GM12878 (cell line): Measurements from ENCODE around the gene NTMT2. TPM values are rescaled to one million over a fixed set of nuclear protein-coding genes. Genes with fewer than 3 reads are reported as not detected.

Experiments used
- ESRRA ChIP-seq: IDR thresholded peaks from 2 replicates; pipeline ENCODE4 v1.6.1; 2012; ENCODE audit warnings: mild to moderate bottlenecking, low read length, improper control_type of control experiment
- EZH2 ChIP-seq: IDR thresholded peaks from 2 replicates; pipeline ENCODE4 v1.6.1; 2012; ENCODE audit warnings: low read depth, mild to moderate bottlenecking, control low read depth, inconsistent platforms, low read length, borderline replicate concordance; ENCODE audit not compliant: control insufficient read depth
- FOS ChIP-seq: IDR thresholded peaks from 3 replicates; pipeline ENCODE4 v1.6.1; 2011; ENCODE audit warnings: borderline replicate concordance; ENCODE audit not compliant: insufficient read length; ENCODE audit errors: extremely low read depth
- HCFC1 ChIP-seq: fragments of 150-350 bp; IDR thresholded peaks from 2 replicates; pipeline ENCODE4 v1.6.1; 2014; ENCODE audit warnings: low read length
- KAT2A ChIP-seq: conservative IDR thresholded peaks from 2 replicates; pipeline ENCODE4 v1.6.1; 2011; ENCODE audit warnings: low read depth, low read length; ENCODE audit not compliant: control insufficient read depth
- NFIC ChIP-seq: IDR thresholded peaks from 2 replicates; pipeline ENCODE4 v1.6.1; 2012; ENCODE audit warnings: low read depth, mild to moderate bottlenecking, inconsistent platforms, low read length, moderate library complexity
- NR2C1 ChIP-seq: fragments of 450-650 bp; IDR thresholded peaks from 2 replicates; pipeline ENCODE4 v1.6.1; 2017; ENCODE audit warnings: antibody characterized with exemption, mild to moderate bottlenecking, moderate library complexity
- PKNOX1 ChIP-seq: fragments of 450-650 bp; IDR thresholded peaks from 2 replicates; pipeline ENCODE4 v1.6.1; 2016; ENCODE audit warnings: mild to moderate bottlenecking
- PML ChIP-seq: IDR thresholded peaks from 2 replicates; pipeline ENCODE4 v1.6.1; 2012; ENCODE audit warnings: low read length, inconsistent platforms
- POLR2AphosphoS2 ChIP-seq: IDR thresholded peaks from 2 replicates; pipeline ENCODE4 v1.6.1; 2011; ENCODE audit warnings: low read depth, mild to moderate bottlenecking, low read length, improper control_type of control experiment, moderate library complexity
- POU2F2 ChIP-seq: IDR thresholded peaks from 3 replicates; pipeline ENCODE4 v1.6.1; 2011; ENCODE audit warnings: low read depth, mild to moderate bottlenecking, low read length, borderline replicate concordance
- RB1 ChIP-seq: fragments of 450-650 bp; formaldehyde crosslinking; IDR thresholded peaks from 2 replicates; pipeline ENCODE4 v1.6.1; 2017; ENCODE audit warnings: mild to moderate bottlenecking, borderline replicate concordance
- RFX5 ChIP-seq: IDR thresholded peaks from 2 replicates; pipeline ENCODE4 v1.6.1; 2011; ENCODE audit warnings: low read depth, low read length, improper control_type of control experiment
- SKIL ChIP-seq: fragments of 450-650 bp; IDR thresholded peaks from 2 replicates; pipeline ENCODE4 v1.6.1; 2017; ENCODE audit warnings: mild to moderate bottlenecking, low read depth, inconsistent platforms; ENCODE audit not compliant: poor library complexity, severe bottlenecking
- SMC3 ChIP-seq: IDR thresholded peaks from 2 replicates; pipeline ENCODE4 v1.6.1; 2011; ENCODE audit warnings: low read length, improper control_type of control experiment, borderline replicate concordance
- STAT1 ChIP-seq: fragments of 450-650 bp; conservative IDR thresholded peaks from 2 replicates; pipeline ENCODE4 v1.6.1; 2014; ENCODE audit warnings: antibody characterized with exemption, mild to moderate bottlenecking
- STAT3 ChIP-seq: IDR thresholded peaks from 2 replicates; pipeline ENCODE4 v1.6.1; 2011; ENCODE audit warnings: low read depth, low read length, improper control_type of control experiment
- ZBTB11 ChIP-seq: fragments of 450-650 bp; formaldehyde crosslinking; IDR thresholded peaks from 2 replicates; pipeline ENCODE4 v1.5.0; 2022; ENCODE audit warnings: mild to moderate bottlenecking, missing genetic modification characterization
- polyA plus RNA-seq, 11 experiments: library from polyadenylated mRNA; depleted of rRNA in 4 of 11; unstranded in 6 of 11; stranded (reverse) in 5 of 11; fragments of >200 nt; fragmentation: Nextera tagmentation in 4 of 11; fragmentation: Illumina TruSeq in 1 of 11; extraction: Ambion mirVana in 4 of 11; extraction: Trizol in 1 of 11; gene quantifications; 1 replicate in 1 of 11; 2 replicates in 10 of 11; pipeline versions ENCODE4 v1.2.1 to v1.2.3, GENCODE V29; 2011 to 2016; ENCODE audit warnings: inconsistent platforms in 2 of 11, missing spikeins in 2 of 11, low read depth in 1 of 11
- total RNA-seq, 4 experiments: library from RNA; depleted of rRNA in 3 of 4; stranded (reverse); fragments of >200 nt in 3 of 4; fragmentation: Illumina TruSeq in 1 of 4; extraction: Trizol in 1 of 4; gene quantifications; 2 replicates each; pipeline versions ENCODE4 v1.2.1 to v1.2.3, GENCODE V29; 2013 to 2021
- TF ChIP-seq, protein P1 (sequence below): fragments of 150-350 bp; IDR thresholded peaks from 2 replicates; pipeline ENCODE4 v1.6.1; 2014; ENCODE audit warnings: mild to moderate bottlenecking, low read depth, low read length
- TF ChIP-seq, protein P2 (sequence below): fragments of 450-650 bp; IDR thresholded peaks from 2 replicates; pipeline ENCODE4 v1.6.1; 2017; ENCODE audit warnings: low read depth, mild to moderate bottlenecking, moderate library complexity

The NTMT2 gene
- total and polyA plus RNA-seq, 10 of the 15 experiments (the other 5 are each of a cell fraction or from before 2014, with no cell fraction given): not detected

GRCh38 chr1:170214117-170215032 lies 68.6 kb downstream of the NTMT2 start (continued):
- TF ChIP-seq ZBTB11 (CRISPR knock-in tag) (no peak), PKNOX1 (peak; percentile 22; the same call in 1 of the 2 replicates), POLR2AphosphoS2 (no peak), SMC3 (no peak), FOS (no peak), HCFC1 (no peak), RB1 (peak; percentile 28; the same call in 1 of the 2 replicates), NFIC (no peak), STAT3 (no peak), ESRRA (no peak), POU2F2 (no peak), RFX5 (no peak), PML (no peak), EZH2 (no peak), KAT2A (no peak), SKIL (peak; percentile 71), STAT1 (no peak), NR2C1 (no peak)
- TF ChIP-seq, protein P1, sequence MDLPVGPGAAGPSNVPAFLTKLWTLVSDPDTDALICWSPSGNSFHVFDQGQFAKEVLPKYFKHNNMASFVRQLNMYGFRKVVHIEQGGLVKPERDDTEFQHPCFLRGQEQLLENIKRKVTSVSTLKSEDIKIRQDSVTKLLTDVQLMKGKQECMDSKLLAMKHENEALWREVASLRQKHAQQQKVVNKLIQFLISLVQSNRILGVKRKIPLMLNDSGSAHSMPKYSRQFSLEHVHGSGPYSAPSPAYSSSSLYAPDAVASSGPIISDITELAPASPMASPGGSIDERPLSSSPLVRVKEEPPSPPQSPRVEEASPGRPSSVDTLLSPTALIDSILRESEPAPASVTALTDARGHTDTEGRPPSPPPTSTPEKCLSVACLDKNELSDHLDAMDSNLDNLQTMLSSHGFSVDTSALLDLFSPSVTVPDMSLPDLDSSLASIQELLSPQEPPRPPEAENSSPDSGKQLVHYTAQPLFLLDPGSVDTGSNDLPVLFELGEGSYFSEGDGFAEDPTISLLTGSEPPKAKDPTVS: no peak
- TF ChIP-seq, protein P2, sequence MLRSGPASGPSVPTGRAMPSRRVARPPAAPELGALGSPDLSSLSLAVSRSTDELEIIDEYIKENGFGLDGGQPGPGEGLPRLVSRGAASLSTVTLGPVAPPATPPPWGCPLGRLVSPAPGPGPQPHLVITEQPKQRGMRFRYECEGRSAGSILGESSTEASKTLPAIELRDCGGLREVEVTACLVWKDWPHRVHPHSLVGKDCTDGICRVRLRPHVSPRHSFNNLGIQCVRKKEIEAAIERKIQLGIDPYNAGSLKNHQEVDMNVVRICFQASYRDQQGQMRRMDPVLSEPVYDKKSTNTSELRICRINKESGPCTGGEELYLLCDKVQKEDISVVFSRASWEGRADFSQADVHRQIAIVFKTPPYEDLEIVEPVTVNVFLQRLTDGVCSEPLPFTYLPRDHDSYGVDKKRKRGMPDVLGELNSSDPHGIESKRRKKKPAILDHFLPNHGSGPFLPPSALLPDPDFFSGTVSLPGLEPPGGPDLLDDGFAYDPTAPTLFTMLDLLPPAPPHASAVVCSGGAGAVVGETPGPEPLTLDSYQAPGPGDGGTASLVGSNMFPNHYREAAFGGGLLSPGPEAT: peak; percentile 88
